ENCODE measurements around the gene CDCA3. TPM values are rescaled to one million over a fixed set of nuclear protein-coding genes. Genes with fewer than 3 reads are reported as not detected.

The CDCA3 gene
- total and polyA plus RNA-seq, 4 donors: 1.3 to 4.1 (median 2.8) TPM

- Histone ChIP-seq H3K4me3 (no peak overlapping the region), H3K27ac (ENCODE audit: low read depth in 1 of 2, low read length in 1 of 2) (no peak overlapping the region), H3K9ac (ENCODE audit: insufficient read depth in 1 of 2, low read length in 2 of 2) (no peak overlapping the region), H3K36me3 (ENCODE audit: control insufficient read depth in 4 of 4, insufficient read depth in 4 of 4, low read length in 4 of 4) (peaks cover 0 to 15% (median 3%) of the 10 kb centered on the region in 4 donors), H3K27me3 (ENCODE audit: control insufficient read depth in 3 of 3, insufficient read depth in 3 of 3, low read length in 2 of 3) (peaks cover 0 to 12% (median 3%) of the 10 kb centered on the region in 3 donors), H3K9me3 (ENCODE audit: control insufficient read depth in 4 of 4, insufficient read depth in 3 of 4, low read length in 3 of 4) (peaks cover 0 to 3% (median 0%) of the 10 kb centered on the region in 4 donors), H3K4me1 (ENCODE audit: control insufficient read depth in 5 of 5, insufficient read depth in 5 of 5, low read length in 5 of 5) (peaks cover 0 to 30% (median 9%) of the 10 kb centered on the region in 5 donors)
- no peak for TF ChIP-seq CTCF (IDR thresholded peaks at IDR 0.05; ENCODE audit: control extremely low read depth, extremely low read depth)
- WGBS, 2 donors: 69 to 91% methylated on average over 7 of the region's 7 CpGs
- DNase-seq (no peak), ATAC-seq (ENCODE audit: insufficient read depth, low FRiP score) (no peak)
These were observed 28.5 kb downstream of the CDCA3 start for GRCh38 chr12:6822426-6823135.

- peak within 1 kb of the TSS in 1 of 2 donors; percentile 26 for H3K9ac ChIP-seq (ENCODE audit: insufficient read depth in 1 of 2, low read length in 2 of 2)
- H3K27ac ChIP-seq (ENCODE audit: low read depth in 1 of 2, low read length in 1 of 2): peak within 1 kb of the TSS in 1 of 2 donors; percentile 57
- TF ChIP-seq CTCF (IDR thresholded peaks at IDR 0.05; ENCODE audit: control extremely low read depth, extremely low read depth): no peak
- peaks cover 0 to 4% (median 0%) of the 10 kb centered on the region in 4 donors for H3K9me3 ChIP-seq (ENCODE audit: control insufficient read depth in 4 of 4, insufficient read depth in 3 of 4, low read length in 3 of 4)
- DNase-seq (peak; percentile 84 to 89 (median 85)), ATAC-seq (ENCODE audit: insufficient read depth, low FRiP score) (no peak)
- peaks cover 0 to 12% (median 3%) of the 10 kb centered on the region in 3 donors for H3K27me3 ChIP-seq (ENCODE audit: control insufficient read depth in 3 of 3, insufficient read depth in 3 of 3, low read length in 2 of 3)
- H3K4me3 ChIP-seq: peak within 1 kb of the TSS; percentile 29
- H3K36me3 ChIP-seq (ENCODE audit: control insufficient read depth in 4 of 4, insufficient read depth in 4 of 4, low read length in 4 of 4): peaks cover 0 to 22% (median 4%) of the 10 kb centered on the region in 4 donors
- WGBS, 2 donors: 2 to 3% methylated on average over 25 to 28 of the region's 28 CpGs
- peaks cover 0 to 22% (median 9%) of the 10 kb centered on the region in 5 donors for H3K4me1 ChIP-seq (ENCODE audit: control insufficient read depth in 5 of 5, insufficient read depth in 5 of 5, low read length in 5 of 5)
These were observed 29.3 kb downstream of the CDCA3 start, which contains the start of gene GPR162 for GRCh38 chr12:6821591-6822425. Gene GPR162 (plus strand): TSS chr12:6821821. CDS start chr12:6823899, 2,078 bp downstream.

GRCh38 chr12:6820166-6820565 lies 30.9 kb downstream of the CDCA3 start:
- Histone ChIP-seq H3K36me3 (ENCODE audit: control insufficient read depth in 4 of 4, insufficient read depth in 4 of 4, low read length in 4 of 4) (peaks cover 0 to 27% (median 8%) of the 10 kb centered on the region in 4 donors), H3K9ac (ENCODE audit: insufficient read depth in 1 of 2, low read length in 2 of 2) (no peak overlapping the region), H3K27ac (ENCODE audit: low read depth in 1 of 2, low read length in 1 of 2) (no peak overlapping the region), H3K4me1 (ENCODE audit: control insufficient read depth in 5 of 5, insufficient read depth in 5 of 5, low read length in 5 of 5) (peaks cover 0 to 17% (median 9%) of the 10 kb centered on the region in 5 donors), H3K27me3 (ENCODE audit: control insufficient read depth in 3 of 3, insufficient read depth in 3 of 3, low read length in 2 of 3) (peaks cover 0 to 12% (median 3%) of the 10 kb centered on the region in 3 donors), H3K9me3 (ENCODE audit: control insufficient read depth in 4 of 4, insufficient read depth in 3 of 4, low read length in 3 of 4) (peaks cover 0 to 4% (median 0%) of the 10 kb centered on the region in 4 donors), H3K4me3 (no peak overlapping the region)
- WGBS, 2 donors: 86 to 100% methylated on average over 5 of the region's 5 CpGs
- ATAC-seq (ENCODE audit: insufficient read depth, low FRiP score) (no peak), DNase-seq (no peak)
- no peak for TF ChIP-seq CTCF (IDR thresholded peaks at IDR 0.05; ENCODE audit: control extremely low read depth, extremely low read depth)
